Endothelial cell of umbilical vein (primary cell): ENCODE data around the gene DEDD. TPM values are rescaled to one million over a fixed set of nuclear protein-coding genes. Genes with fewer than 3 reads are reported as not detected.

ENCODE experiments used
- BruUV-seq: library from RNA; stranded (reverse); fragments of 400-500 nt; replicated peaks from 2 replicates; lab custom pipeline; 2021; lab: Mats Ljungman, UMichigan
- CTCF ChIA-PET: fragments of 300-600, 350-600 bp; sonication (Branson Sonifier 250); formaldehyde crosslinking; loops from one replicate; lab custom pipeline; 2021; ENCODE audit warnings: antibody characterized with exemption, inconsistent platforms; lab: Charles Lee
- POLR2A ChIA-PET: fragments of 300-600, 350-600 bp; sonication (Branson Sonifier 250); formaldehyde crosslinking; loops from one replicate; lab custom pipeline; 2021; ENCODE audit warnings: antibody characterized with exemption, inconsistent platforms; lab: Charles Lee
- DNase-seq: peaks from one replicate; pipeline ENCODE4 v3.0.0-alpha.2; 2011; ENCODE audit warnings: low read depth, low spot score
- FAIRE-seq: peaks from 2 replicates; lab custom pipeline; 2011; peaks lifted over from hg19 to GRCh38; lab: Jason Lieb, UNC
- H2AFZ ChIP-seq: 2 replicates; pipeline ENCODE4 v1.6.0; 2012; ENCODE audit warnings: low read depth, low read length, control low read depth, inconsistent platforms
- H3K27ac ChIP-seq: 2 replicates; pipeline ENCODE4 v1.5.1; 2011; ENCODE audit warnings: low read depth, mild to moderate bottlenecking, control low read depth, low read length, moderate library complexity; ENCODE audit not compliant: insufficient read depth
- H3K27me3 ChIP-seq, 2 experiments: 2 replicates each; pipeline versions ENCODE4 v1.6.0 to v1.6.1; 2011; ENCODE audit warnings: low read length in 2 of 2, mixed read lengths in 1 of 2; ENCODE audit not compliant: control insufficient read depth in 2 of 2, insufficient read depth in 2 of 2
- H3K36me3 ChIP-seq, 2 experiments: 2 replicates in 1 of 2; 3 replicates in 1 of 2; pipeline ENCODE4 v1.5.1; 2011; ENCODE audit warnings: low read length in 2 of 2, mild to moderate bottlenecking in 1 of 2, moderate library complexity in 1 of 2; ENCODE audit not compliant: control insufficient read depth in 2 of 2, insufficient read depth in 2 of 2; ENCODE audit errors: extremely low read depth in 1 of 2
- H3K4me1 ChIP-seq: 3 replicates; pipeline ENCODE4 v1.5.1; 2011; ENCODE audit warnings: mild to moderate bottlenecking, low read length; ENCODE audit not compliant: control insufficient read depth, insufficient read depth; ENCODE audit errors: extremely low read depth
- H3K4me2 ChIP-seq: 2 replicates; pipeline ENCODE4 v1.6.1; 2011; ENCODE audit warnings: low read length, control low read depth, mixed read lengths; ENCODE audit not compliant: insufficient read depth
- H3K4me3 ChIP-seq, 3 experiments: fragments of 200-600 bp in 1 of 3; sonication (generic), shearing (Covaris generic) in 1 of 3; replicated peaks in 1 of 3; 2 replicates each; pipeline ENCODE4 v1.5.1; 2011 to 2016; ENCODE audit warnings: control low read depth in 3 of 3, low read length in 3 of 3, mild to moderate bottlenecking in 2 of 3, inconsistent platforms in 1 of 3, low read depth in 1 of 3, moderate library complexity in 1 of 3; ENCODE audit not compliant: insufficient read depth in 1 of 3
- H3K79me2 ChIP-seq: 2 replicates; pipeline ENCODE4 v1.6.0; 2012; ENCODE audit warnings: low read length, inconsistent platforms; ENCODE audit not compliant: control insufficient read depth, insufficient read depth
- H3K9ac ChIP-seq: replicated peaks from 2 replicates; pipeline ENCODE3; 2011; ENCODE audit warnings: low read length, control low read depth; ENCODE audit not compliant: insufficient read depth; ENCODE audit errors: extremely low read depth
- H3K9me1 ChIP-seq: replicated peaks from 3 replicates; pipeline ENCODE4 v1.6.0; 2011; ENCODE audit warnings: mild to moderate bottlenecking, low read length; ENCODE audit not compliant: control insufficient read depth, insufficient read depth; ENCODE audit errors: extremely low read depth
- H3K9me3 ChIP-seq: replicated peaks from 2 replicates; pipeline ENCODE4 v1.5.1; 2012; ENCODE audit warnings: low read length, inconsistent platforms; ENCODE audit not compliant: control insufficient read depth, insufficient read depth
- H4K20me1 ChIP-seq: replicated peaks from 2 replicates; pipeline ENCODE3; 2011; ENCODE audit warnings: mild to moderate bottlenecking, low read length; ENCODE audit not compliant: control insufficient read depth, insufficient read depth; ENCODE audit errors: extremely low read depth
- CTCF ChIP-seq, 2 donors: IDR thresholded peaks; 1 replicate in 1 of 2; 2 replicates in 1 of 2; pipeline ENCODE4 v1.5.1; 2011; ENCODE audit warnings: low read length in 2 of 2, mild to moderate bottlenecking in 2 of 2, moderate library complexity in 2 of 2, control low read depth in 1 of 2, inconsistent platforms in 1 of 2, low read depth in 1 of 2; ENCODE audit not compliant: insufficient read depth in 1 of 2; ENCODE audit errors: extremely low read depth in 1 of 2
- EZH2 ChIP-seq: IDR thresholded peaks from 2 replicates; pipeline ENCODE4 v1.6.1; 2012; ENCODE audit warnings: borderline replicate concordance, low read depth, mild to moderate bottlenecking, moderate library complexity, low read length, inconsistent platforms; ENCODE audit not compliant: severe bottlenecking
- FOS ChIP-seq: IDR thresholded peaks from 2 replicates; pipeline ENCODE4 v1.6.1; 2011; ENCODE audit warnings: mild to moderate bottlenecking, low read length, moderate library complexity, borderline replicate concordance; ENCODE audit not compliant: insufficient read depth
- GATA2 ChIP-seq: IDR thresholded peaks from 2 replicates; pipeline ENCODE4 v1.7.0; 2011; ENCODE audit warnings: low read depth, mild to moderate bottlenecking, moderate library complexity, mixed read lengths, low read length; ENCODE audit not compliant: insufficient read length, insufficient read depth
- JUN ChIP-seq: IDR thresholded peaks from 2 replicates; pipeline ENCODE4 v1.6.1; 2011; ENCODE audit warnings: borderline replicate concordance, low read depth; ENCODE audit not compliant: insufficient read length, insufficient read depth
- MAX ChIP-seq: IDR thresholded peaks from 2 replicates; pipeline ENCODE4 v1.6.1; 2011; ENCODE audit not compliant: insufficient read depth, insufficient read length
- MYC ChIP-seq: IDR thresholded peaks from one replicate; pipeline ENCODE4 v1.6.1; 2011; ENCODE audit warnings: mild to moderate bottlenecking, low read depth, low read length
- POLR2A ChIP-seq: IDR thresholded peaks from 2 replicates; pipeline ENCODE4 v1.6.1; 2012; ENCODE audit warnings: low read depth, mild to moderate bottlenecking, control low read depth, low read length
- POLR2AphosphoS5 ChIP-seq: IDR thresholded peaks from 2 replicates; pipeline ENCODE4 v1.6.1; 2012; ENCODE audit warnings: low read depth, mild to moderate bottlenecking, control low read depth, low read length, moderate library complexity; ENCODE audit not compliant: insufficient read depth
- dilution Hi-C: fragments of 300-500 bp; cut with MboI; formaldehyde crosslinking; loops from one replicate; pipeline ENCODE4 v1.15.0; 2019; ENCODE audit warnings: low sequenced_read_pairs; ENCODE audit not compliant: extremely low pct_ligation_motif_present
- intact Hi-C: fragments of 100-400 bp; cut with micrococcal nuclease; formaldehyde crosslinking; loops from one replicate; pipeline ENCODE4 v1.10.0; 2022
- polyA plus RNA-seq, 4 experiments: library from polyadenylated mRNA; depleted of rRNA in 3 of 4; stranded (reverse) in 3 of 4; unstranded in 1 of 4; fragments of >200 nt; gene quantifications; 2 replicates each; pipeline versions ENCODE4 v1.2.1 to v1.2.3, GENCODE V29; 2011 to 2012; ENCODE audit warnings: missing spikeins in 1 of 4
- total RNA-seq: library from RNA; stranded (reverse); gene quantifications from 2 replicates; pipeline ENCODE4 v1.2.3, GENCODE V29; 2021

Gene DEDD
- total and polyA plus RNA-seq, 2 donors (not counting 3 experiments of a cell fraction or from before 2014, with no cell fraction given) = 50.2 to 78.3 TPM

GRCh38 chr1:161089938-161090337 lies 42.5 kb downstream of the DEDD start:
- no peaks in the 10 kb centered on the region for H3K9me3 ChIP-seq
- CTCF ChIA-PET = interaction anchor here (2.1 kb wide), 1 partner anchor 92 kb away, joined by 6 read pairs; no protein-coding TSS in a partner anchor
- no peak overlapping the region for H3K4me3 ChIP-seq
- H3K79me2 ChIP-seq = no peaks in the 10 kb centered on the region
- no peaks in the 10 kb centered on the region for H3K4me1 ChIP-seq
- no peaks in the 10 kb centered on the region for H3K36me3 ChIP-seq
- BruUV-seq = no TSS peak
- POLR2A ChIA-PET = no interaction called here
- no peak overlapping the region for H3K9ac ChIP-seq
- no peak for FAIRE-seq
- TF ChIP-seq JUN = no peak
- H3K27ac ChIP-seq = no peak overlapping the region
- H4K20me1 ChIP-seq = no peaks in the 10 kb centered on the region
- no peak for DNase-seq
- H2AFZ ChIP-seq = no peak overlapping the region
- H3K27me3 ChIP-seq = no peaks in the 10 kb centered on the region
- H3K4me2 ChIP-seq = no peak overlapping the region
- dilution Hi-C loops (no loop called here), intact Hi-C loops (no loop called here)
- no peaks in the 10 kb centered on the region for H3K9me1 ChIP-seq

GRCh38 chr1:161089251-161089924 lies 43.1 kb downstream of the DEDD start, which contains the start of gene NECTIN4:
Gene NECTIN4, minus strand, starts transcription at chr1:161089558. Its CDS starts 262 bp downstream, at chr1:161089296.
- dilution Hi-C loops = no loop called here
- ChIA-PET POLR2A (no interaction called here), CTCF (interaction anchor here (2.1 kb wide), 1 partner anchor 92 kb away, joined by 6 read pairs; no protein-coding TSS in a partner anchor)
- Histone ChIP-seq H4K20me1 (no peaks in the 10 kb centered on the region), H3K9me1 (no peaks in the 10 kb centered on the region), H3K4me1 (no peaks in the 10 kb centered on the region), H2AFZ (no peak within 1 kb of the TSS), H3K4me2 (no peak within 1 kb of the TSS), H3K79me2 (no peaks in the 10 kb centered on the region), H3K36me3 (no peaks in the 10 kb centered on the region), H3K4me3 (no peak within 1 kb of the TSS), H3K27ac (no peak within 1 kb of the TSS), H3K9me3 (no peaks in the 10 kb centered on the region), H3K9ac (no peak within 1 kb of the TSS), H3K27me3 (no peaks in the 10 kb centered on the region)
- DNase-seq (no peak), FAIRE-seq (no peak)
- no TSS peak for BruUV-seq
- intact Hi-C loops = no loop called here
- TF ChIP-seq GATA2 (no peak), FOS (no peak), MYC (no peak), MAX (no peak), POLR2A (no peak), EZH2 (no peak), POLR2AphosphoS5 (no peak), JUN (no peak), CTCF (IDR thresholded peaks at IDR 0.05; ENCODE audit: extremely low read depth in 1 of 2, insufficient read depth in 1 of 2, low read depth in 1 of 2, low read length in 2 of 2) (no peak)
